Suppressor macrophage (primary cell): ENCODE results near the gene VSIG10L.

Experiments
- DNase-seq, 4 experiments: peaks; one replicate each; pipeline ENCODE4 v3.0.0-alpha.2; 2020 to 2022

The VSIG10L gene

DNA sequence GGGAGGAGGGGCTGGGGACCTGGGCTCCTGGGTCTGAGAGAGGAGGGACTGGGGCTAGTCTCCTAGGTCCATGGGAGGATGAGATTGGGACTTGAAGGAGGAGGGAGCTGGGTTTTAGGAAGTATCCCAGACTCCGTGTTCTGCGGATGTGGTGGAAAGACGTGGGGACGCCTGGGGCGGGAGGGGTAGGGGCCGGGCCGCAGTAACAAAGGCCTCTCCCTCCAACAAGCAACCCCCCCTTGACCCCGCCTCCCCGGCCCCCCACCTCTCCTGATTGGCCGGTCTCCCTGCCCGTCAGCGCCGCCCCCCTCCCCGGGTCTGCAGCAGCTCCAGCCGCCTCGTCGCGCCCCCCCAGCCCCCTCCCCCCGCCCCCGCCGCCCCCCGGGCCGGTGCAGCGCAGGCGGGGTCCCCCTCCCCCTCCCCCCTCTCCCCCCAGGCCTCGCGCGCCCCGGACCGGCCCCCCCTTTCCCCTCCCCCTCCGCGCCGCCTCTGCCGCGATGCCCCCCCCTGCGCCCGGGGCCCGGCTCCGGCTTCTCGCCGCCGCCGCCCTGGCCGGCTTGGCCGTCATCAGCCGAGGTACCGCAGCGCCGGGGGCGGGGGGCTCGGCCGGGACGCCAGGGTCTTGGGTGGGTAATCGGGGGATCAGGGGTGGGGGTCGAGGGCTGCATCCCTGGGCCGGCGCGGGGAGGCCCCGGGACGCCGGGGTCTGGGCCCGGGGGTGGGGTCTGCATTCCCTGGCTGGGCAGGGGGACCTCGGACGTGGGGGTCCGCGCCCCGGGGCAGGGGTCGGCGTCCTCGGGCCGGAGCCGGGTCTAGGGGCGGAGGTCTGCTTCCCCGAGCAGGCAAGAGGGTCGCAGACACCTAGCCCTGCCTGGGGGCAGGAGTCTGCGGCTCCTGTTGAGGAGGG is 30.3 kb downstream of the VSIG10L start, which contains the start of gene IGLON5:
IGLON5 (plus strand) TSS at position 294 of the 907 bp plus-strand sequence; CDS start at position 498, 204 bp downstream.
- peak in 2 of 4 experiments; percentile 19 to 22 for DNase-seq

DNA sequence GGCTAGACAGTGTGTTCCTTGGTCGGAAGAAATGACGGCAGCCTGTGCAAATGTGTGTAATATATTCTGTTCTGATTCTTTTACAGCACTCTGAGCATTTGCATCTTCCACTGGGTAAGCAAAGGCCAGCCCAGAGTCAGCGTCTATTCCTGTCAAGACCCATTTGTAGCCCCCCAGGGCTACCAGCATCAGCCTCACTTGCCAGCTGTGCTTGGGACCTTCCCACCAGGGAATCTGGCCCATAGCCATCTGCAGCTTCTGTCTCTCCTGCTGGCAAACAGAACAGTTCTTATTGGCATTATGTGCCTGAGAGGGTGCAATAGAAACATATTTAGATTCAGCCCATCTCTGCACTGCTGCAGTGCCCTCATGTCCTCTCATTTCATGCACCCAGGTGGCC is 36.5 kb downstream of the VSIG10L start:
- no peak for DNase-seq

DNA sequence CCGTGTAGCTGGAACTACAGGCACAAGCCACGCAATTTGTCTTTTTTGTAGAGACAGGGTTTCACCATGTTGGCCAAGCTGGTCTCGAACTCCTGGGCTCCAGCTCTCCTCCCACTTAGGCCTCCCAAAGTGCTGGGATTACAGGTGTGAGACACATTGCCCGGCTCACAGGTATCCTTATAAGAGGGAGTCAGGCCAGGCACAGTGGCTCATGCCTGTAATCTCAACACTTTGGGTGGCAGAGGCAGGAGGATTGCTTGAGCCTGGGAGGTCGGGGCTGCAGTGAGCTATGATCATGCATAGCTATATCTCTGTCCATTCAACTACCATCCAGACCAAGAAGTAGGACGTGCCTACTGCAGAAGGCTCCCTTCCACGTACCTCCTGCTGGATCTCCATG is 40.7 kb downstream of the VSIG10L start:
- DNase-seq: no peak

DNA sequence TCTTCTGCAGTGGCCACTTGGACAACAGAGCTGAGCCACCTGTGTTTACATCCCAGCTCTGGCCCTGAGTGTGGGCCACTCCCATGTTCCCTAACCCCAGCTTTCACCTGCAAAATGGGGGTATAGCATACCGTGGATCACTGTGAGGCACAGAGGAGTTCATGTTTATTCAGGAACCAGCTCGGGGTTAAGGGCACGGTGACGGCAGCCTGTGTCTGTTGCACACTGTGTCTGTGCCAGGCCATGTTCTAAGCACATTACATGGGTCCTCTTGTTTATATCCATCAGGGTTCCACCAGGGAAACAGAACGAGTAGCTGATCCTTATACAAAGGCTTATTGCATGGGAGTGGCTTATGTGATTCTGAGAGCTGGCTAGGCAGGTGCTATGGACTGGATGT is 44.5 kb downstream of the VSIG10L start:
- DNase-seq: no peak

DNA sequence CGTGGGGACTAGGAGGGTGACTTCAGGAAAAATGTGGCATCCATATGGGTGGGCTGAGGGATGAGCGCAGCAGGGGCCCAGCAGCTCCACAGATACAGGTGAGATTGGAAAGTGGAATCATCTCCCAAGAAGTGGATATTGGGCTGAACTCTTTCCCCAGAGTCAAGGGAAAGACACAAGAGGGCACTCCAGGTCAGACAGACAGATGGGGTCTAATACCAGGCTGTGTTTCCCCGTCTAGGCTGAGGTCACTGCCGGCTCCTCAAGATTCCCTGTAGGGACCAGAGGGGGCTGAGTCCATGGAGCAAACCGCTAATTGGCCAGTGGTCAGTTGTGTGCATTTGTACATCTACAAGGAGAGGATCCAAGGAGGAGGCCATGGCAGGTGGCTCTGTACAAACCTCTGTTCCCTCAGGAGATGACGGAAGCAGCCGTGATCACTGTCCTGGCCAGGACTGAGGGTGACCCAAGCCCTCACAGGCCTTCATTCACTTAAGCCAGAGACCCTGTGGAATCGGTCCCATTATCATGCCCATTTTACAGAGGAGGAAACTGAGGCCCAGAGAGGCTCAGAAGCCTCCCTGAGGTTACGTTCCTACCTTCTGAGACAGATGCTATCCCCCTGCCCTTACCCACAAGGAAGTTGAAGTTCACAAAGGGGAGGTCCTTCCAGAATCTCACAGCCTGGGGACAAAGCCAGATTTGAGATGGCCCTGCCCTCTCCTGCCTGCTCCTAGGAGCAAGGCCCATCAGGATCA is 45.4 kb downstream of the VSIG10L start:
- peak in 3 of 4 experiments; percentile 24 to 27 (median 25) for DNase-seq

DNA sequence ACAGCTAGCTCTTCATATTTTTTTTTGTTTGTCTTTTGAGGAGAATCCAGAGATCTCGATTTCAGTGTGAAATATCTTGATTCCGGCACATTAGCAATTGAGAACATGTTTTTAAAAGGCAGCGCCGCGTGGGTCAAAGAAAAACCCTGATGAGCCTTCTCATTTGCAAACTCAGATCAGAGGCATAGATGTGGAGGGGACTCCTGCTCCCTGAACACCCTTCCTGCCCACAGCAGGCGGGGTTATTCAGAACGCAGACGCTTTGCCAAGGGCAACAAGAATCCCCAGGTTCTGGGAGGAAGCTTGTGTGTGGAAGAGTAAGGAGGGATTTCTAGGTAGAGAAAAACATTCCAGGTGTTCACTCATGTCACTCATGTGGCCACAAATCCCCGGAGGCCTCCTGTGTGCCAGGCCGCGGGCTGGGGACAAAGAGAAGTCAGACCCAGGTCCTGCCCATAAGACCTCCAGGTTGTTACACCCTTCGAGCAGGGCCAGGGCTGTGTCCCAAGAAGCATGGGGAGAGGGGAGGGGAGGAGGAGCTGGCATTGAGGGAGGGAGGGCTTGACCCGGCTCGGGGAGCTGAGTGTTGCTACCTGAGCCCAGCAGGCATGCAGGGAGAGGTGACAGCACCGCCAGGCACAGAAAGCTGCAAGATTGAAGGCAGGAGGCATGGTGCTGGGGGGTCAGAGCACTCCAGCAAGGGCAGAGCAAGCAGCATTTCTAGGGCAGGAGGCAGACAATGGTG is 46.4 kb downstream of the VSIG10L start:
- no peak for DNase-seq

DNA sequence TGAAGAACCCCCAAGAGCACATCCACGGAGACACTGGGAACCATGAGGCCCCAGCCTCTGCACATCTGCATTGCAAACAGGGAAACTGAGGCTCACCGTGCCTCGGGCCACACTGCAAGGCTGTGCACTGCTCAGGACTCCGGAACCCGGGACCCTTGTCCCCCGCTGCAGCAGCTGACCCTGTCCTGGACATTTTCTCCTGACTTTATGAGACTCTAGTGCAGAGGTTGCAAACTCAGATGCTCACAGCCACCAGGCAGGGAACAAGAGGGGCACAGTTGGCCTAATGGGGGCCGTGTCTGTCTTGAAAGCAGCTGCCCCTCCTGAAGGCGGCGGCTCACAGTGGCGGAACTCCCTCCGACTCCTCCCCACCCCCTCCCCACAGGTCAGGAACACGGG is 47.0 kb downstream of the VSIG10L start:
- DNase-seq: no peak

DNA sequence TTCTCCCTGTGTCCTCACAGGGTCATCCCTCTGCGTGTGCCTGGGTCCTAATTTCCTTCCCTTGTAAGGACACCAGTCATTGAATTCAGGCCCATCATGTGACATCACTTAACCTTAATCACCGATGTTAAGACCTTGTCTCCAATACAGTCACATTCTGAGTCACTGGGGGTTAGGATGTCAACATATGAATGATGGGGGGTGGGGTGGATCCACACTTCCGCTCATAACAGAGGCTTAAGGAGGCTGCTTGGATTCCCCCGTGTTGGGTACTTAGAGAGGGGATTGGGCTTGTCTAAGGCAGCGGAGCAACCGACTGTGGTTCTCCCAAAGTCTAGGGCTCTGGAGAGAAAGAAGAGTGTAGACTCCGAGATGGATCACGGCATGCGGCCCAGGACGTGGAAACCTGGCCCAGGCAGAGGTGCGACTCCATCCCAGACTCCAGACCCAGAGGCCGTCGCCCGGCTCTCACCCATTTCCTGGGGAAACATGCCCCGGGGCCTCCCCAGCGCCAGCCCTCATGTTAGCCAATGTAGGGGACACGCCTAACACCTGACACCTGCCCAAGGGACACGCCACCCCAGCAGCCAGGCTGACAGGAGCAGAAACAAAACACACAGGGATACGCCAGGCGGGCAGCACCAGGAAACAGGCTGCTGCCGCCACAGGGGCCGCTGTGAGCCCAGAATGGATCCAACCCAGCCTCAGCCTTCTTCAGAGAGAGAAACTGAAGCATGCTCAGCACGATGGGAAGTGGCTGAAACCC is 47.5 kb downstream of the VSIG10L start:
- DNase-seq: no peak

DNA sequence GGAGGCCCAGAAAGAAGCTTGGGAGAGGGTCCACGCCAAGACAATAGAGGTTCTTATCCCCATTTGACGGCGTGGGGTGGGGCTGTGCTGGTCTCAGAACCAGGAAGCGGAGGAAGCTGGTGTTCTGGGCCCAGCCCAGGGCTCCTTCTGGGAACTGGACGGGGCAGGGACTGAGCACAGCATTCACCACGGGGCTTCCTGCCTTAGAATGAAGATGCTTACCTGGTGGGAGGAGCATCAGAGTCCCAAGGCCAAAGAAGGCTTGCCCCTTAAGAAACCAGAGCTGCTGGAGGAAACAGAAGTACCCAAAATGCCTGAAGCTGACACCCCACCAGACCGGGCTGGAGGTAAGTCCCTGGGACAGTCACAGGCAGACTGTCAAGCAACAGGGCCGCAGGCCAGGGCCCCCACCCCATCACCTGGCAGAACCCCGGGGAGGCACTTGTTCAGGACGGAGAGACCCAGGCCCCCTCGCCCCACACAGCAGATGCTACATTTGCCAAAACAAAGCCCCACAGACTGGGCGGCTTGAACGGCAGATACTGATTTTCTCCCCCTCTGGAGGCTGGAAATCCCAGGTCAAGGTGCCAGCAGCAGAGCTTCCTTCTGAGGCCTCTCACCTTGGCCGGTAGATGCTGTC is 48.2 kb downstream of the VSIG10L start:
- DNase-seq: no peak

DNA sequence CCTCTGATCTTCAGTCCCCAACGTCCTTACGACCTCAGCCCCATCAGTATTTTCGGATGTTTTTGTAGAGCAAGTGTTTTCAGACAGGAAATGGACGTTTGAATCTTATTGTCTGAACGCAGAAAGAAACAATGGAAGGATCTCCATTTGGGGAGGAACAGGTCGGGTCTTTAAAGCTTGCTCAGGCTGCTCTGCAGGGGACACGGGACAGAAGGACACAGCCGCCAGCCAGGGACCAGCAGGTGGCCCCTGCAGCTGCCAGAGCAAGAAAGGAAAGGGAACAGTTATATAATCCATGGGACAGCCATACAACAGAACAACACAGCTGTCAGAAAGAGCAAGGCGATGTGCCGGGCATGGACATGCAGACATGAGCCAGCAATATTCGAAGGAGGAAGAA is 49.0 kb downstream of the VSIG10L start:
- no peak for DNase-seq

DNA sequence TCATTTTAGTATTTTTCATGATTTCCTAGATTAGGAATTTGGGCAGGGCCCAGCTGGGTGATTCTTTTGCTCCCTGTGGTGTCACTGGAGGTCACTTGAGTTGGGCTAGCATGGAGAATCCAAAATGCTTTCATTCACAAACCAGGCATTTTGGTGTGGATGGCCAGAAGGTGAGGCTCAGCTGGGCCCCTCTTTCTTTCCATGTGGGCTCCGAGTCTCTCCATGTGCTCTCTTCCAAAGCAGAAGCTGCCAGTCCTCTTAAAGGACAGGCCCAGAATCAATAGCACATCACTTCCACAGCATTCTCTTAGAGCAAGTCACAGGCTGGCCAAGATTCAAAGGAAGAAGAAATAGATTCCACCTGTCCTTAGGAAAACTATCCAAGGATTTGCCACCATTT is 52.3 kb downstream of the VSIG10L start:
- DNase-seq: no peak

DNA sequence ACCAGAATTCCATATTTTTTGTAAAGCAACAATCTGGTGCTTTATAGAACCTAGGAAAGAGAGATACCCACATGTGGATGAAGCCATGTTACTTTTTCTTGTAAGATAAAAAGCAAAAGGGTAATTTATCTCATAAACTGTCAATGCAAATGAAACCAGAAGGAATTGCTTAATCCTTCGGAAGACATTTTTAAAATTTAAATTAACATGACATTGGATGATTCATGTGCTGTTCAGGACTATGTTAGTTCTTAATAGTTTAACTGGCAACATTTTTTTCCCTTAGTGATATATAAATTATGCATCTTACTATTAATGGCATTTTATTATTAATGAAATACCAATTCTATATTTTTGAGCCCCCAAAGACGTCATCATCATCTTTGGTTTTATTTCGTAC is 56.3 kb downstream of the VSIG10L start:
- no peak for DNase-seq

DNA sequence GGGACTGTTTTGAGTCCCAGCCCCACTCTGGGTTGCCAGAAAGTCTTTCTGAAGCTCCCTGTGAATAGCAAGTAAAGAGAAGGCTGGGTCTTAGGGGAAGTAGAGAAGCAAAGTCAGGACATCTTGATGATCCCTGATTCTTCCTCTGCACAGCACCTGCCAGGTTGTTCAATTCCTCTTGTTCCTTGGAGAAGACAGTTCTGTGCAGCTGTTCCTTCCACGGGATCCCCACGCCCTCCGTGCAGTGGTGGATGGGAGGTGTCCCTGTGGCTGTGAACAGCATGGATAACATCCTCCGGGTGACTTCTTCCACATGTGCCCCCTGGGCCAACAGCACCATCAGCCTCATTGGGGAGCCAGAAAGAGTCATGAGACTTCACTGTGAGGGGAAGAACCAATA is 59.6 kb downstream of the VSIG10L start:
- DNase-seq: no peak
